Esophagus squamous epithelium (tissue), 4 donors: Measurements from ENCODE around the gene GFI1.
"Not testable (repeated sequence)": the region's sequence is repeated elsewhere in the genome, so short reads cannot be mapped to it uniquely, and the experiment has no call there.

ENCODE experiments used
- POLR2A ChIP-seq, 4 donors: fragments of 450-650 bp; IDR thresholded peaks; one replicate each; pipeline ENCODE4 v1.6.1; 2017; ENCODE audit warnings: antibody characterized with exemption in 4 of 4, mild to moderate bottlenecking in 4 of 4, moderate library complexity in 3 of 4
- TF ChIP-seq, protein P1 (sequence below), 6 experiments: fragments of 450-650 bp in 4 of 6; fragments of 200-600 bp in 2 of 6; sonication (generic) in 2 of 6; IDR thresholded peaks; one replicate each; pipeline ENCODE4 v1.5.1; 2016 to 2019; ENCODE audit warnings: antibody characterized with exemption in 6 of 6, mild to moderate bottlenecking in 4 of 6, moderate library complexity in 4 of 6

DNA sequence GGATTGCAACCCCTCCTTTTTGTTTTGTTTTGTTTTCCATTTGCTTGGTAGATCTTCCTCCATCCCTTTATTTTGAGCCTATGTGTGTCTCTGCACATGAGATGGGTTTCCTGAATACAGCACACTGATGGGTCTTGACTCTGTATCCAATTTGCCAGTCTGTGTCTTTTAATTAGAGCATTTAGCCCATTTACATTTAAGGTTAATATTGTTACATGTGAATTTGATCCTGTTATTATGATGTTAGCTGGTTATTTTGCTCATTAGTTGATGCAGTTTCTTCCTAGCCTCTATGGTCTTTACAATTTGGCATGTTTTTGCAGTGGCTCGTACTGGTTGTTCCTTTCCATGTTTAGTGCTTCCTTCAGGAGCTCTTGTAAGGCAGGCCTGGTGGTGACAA is 52.2 kb downstream of the GFI1 start:
- TF ChIP-seq, protein P1, sequence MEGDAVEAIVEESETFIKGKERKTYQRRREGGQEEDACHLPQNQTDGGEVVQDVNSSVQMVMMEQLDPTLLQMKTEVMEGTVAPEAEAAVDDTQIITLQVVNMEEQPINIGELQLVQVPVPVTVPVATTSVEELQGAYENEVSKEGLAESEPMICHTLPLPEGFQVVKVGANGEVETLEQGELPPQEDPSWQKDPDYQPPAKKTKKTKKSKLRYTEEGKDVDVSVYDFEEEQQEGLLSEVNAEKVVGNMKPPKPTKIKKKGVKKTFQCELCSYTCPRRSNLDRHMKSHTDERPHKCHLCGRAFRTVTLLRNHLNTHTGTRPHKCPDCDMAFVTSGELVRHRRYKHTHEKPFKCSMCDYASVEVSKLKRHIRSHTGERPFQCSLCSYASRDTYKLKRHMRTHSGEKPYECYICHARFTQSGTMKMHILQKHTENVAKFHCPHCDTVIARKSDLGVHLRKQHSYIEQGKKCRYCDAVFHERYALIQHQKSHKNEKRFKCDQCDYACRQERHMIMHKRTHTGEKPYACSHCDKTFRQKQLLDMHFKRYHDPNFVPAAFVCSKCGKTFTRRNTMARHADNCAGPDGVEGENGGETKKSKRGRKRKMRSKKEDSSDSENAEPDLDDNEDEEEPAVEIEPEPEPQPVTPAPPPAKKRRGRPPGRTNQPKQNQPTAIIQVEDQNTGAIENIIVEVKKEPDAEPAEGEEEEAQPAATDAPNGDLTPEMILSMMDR (IDR thresholded peaks at IDR 0.05): not testable (repeated sequence)
- TF ChIP-seq POLR2A (IDR thresholded peaks at IDR 0.05): not testable (repeated sequence)
